DND-41 (cell line): ENCODE data around the gene KCNAB2.

Source experiments
- CTCF ChIP-seq: IDR thresholded peaks from 2 replicates; pipeline ENCODE4 v1.5.1; 2012; ENCODE audit warnings: borderline replicate concordance, low read length, moderate library complexity, mild to moderate bottlenecking; ENCODE audit not compliant: poor library complexity, severe bottlenecking; ENCODE audit errors: extremely low read depth
- EZH2 ChIP-seq: IDR thresholded peaks from 3 replicates; pipeline ENCODE4 v1.6.1; 2012; ENCODE audit warnings: borderline replicate concordance, low read depth, mild to moderate bottlenecking, moderate library complexity, low read length, inconsistent platforms; ENCODE audit not compliant: severe bottlenecking

- TF ChIP-seq CTCF (no peak), EZH2 (no peak)
Observed at GRCh38 chr1:6040444-6040843, 5.2 kb upstream of the KCNAB2 start.
